Measurements from ENCODE around the gene TH. TPM values are rescaled to one million over a fixed set of nuclear protein-coding genes. Genes with fewer than 3 reads are reported as not detected.
A peak's percentile ranks its signal among the peaks of the same experiment; 100 is the strongest.

The TH gene
- total RNA-seq, 2 experiments from 2014 or later: not detected

GRCh38 chr11:2151500-2152257, 19.9 kb downstream of the TH start:
- Mint-ChIP-seq H3K27ac (no peak overlapping the region), H3K36me3 (ENCODE audit: low read depth) (no peaks in the 10 kb centered on the region), H3K4me1 (peaks cover 6% of the 10 kb centered on the region), H3K9me3 (no peaks in the 10 kb centered on the region), H3K4me3 (no peak overlapping the region), H3K27me3 (peaks cover 38% of the 10 kb centered on the region)
- CTCF ChIA-PET: interaction anchor here (0.6 to 9.7 kb wide), 34 partner anchors 9 to 509 kb away, joined by 3 to 220 read pairs (median 4); partner anchors contain the start of genes LSP1 and TNNI2
- POLR2A ChIA-PET: interaction anchor here (0.6 to 2.5 kb wide), 2 partner anchors 114 to 394 kb away, joined by 3 to 18 read pairs; no protein-coding TSS in a partner anchor
- peak; percentile 82 for DNase-seq

DNA sequence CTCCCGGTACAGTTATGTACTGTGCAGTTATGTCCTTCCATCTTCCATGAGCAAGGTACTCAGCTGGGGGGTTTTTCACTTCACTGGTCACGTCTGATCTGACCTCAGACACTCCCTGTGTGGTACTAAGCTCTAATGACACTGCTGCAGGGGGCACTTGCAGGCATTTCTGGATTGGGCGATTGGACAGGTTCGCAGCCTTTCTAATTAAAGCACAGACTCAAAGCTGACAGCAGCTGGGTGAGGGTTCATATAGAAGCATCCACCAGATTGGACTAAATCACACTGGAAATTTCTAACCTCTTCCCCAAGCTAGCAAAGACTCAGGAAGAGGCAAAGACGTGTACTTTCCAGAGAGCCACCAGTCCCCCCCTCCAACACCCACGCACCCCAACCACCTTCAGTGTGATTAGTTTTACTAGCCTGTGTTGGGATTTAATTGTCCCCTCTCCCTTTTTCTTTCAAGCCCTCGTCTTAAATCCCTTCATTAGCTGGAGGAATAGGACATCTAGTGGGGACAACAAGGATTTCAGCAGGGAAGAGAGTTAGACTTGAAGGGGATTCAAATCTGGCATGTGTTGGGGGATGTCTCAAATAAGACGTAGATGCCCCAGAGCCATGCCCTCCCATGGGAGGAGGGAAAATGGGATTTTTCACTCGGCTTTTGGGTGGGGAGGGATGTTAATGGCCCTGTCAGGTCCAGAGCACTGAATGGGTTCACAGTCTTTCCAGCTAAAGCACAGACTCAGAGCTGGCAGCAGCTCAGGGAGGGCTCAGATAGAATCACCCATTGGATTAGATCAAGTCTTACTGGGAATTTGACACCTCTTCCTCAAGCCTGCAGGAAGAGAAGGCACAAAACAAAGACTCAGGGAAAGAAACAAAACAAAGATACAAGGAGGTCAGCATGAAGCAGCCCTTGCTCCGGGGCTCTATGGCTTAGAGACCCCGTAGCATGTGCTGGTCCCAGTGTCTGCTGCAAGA, 21.5 kb downstream of the TH start:
- no peaks in the 10 kb centered on the region for H3K36me3 Mint-ChIP-seq (ENCODE audit: low read depth)
- H3K27me3 Mint-ChIP-seq: peaks cover 53% of the 10 kb centered on the region
- no peaks in the 10 kb centered on the region for H3K9me3 Mint-ChIP-seq
- POLR2A ChIA-PET: interaction anchor here (0.7 kb wide), 1 partner anchor 112 kb away, joined by 4 read pairs; no protein-coding TSS in a partner anchor
- no peak for DNase-seq
- H3K27ac Mint-ChIP-seq: no peak overlapping the region
- CTCF ChIA-PET: interaction anchor here (0.8 to 9.7 kb wide), 15 partner anchors 37 to 498 kb away, joined by 3 to 220 read pairs (median 6); partner anchors contain the start of genes LSP1 and TNNI2
- no peak overlapping the region for H3K4me3 Mint-ChIP-seq
- peaks cover 6% of the 10 kb centered on the region for H3K4me1 Mint-ChIP-seq

DNA sequence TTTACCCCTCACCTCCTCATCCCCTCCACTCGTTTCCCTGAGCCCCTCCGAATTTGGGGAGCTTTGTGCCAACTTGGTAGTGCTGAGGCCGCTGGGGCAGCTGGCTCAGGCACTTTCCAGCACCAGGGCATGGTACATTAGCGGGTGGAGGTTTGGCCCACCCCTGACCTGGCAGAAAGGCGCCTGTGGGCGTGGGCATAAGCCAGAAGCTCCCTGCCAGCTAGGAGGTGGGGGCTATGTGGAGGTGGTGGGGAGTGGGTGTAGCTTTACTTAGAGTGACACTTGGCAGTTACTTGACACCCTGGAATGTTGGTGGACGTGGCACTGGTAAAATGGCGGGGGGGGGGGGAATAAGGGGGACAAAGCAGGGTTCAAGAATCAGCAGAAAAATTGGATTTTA, 22.2 kb downstream of the TH start:
- H3K27me3 Mint-ChIP-seq: peaks cover 60% of the 10 kb centered on the region
- no peak for DNase-seq
- CTCF ChIA-PET: interaction anchor here (1.0 to 9.7 kb wide), 8 partner anchors 36 to 299 kb away, joined by 3 to 220 read pairs (median 7); no protein-coding TSS in a partner anchor

GRCh38 chr11:2148595-2148994, 23.0 kb downstream of the TH start:
- Mint-ChIP-seq H3K27ac (no peak overlapping the region), H3K36me3 (ENCODE audit: low read depth) (no peaks in the 10 kb centered on the region), H3K9me3 (no peaks in the 10 kb centered on the region), H3K4me1 (peaks cover 7% of the 10 kb centered on the region), H3K4me3 (no peak overlapping the region), H3K27me3 (peaks cover 64% of the 10 kb centered on the region)
- ChIA-PET POLR2A (no interaction called here), CTCF (interaction anchor here (9.7 kb wide), 1 partner anchor 111 kb away, joined by 220 read pairs; no protein-coding TSS in a partner anchor)
- no peak for DNase-seq

More for the DNA sequence above, 22.2 kb downstream of the TH start:
- Mint-ChIP-seq H3K9me3 (no peaks in the 10 kb centered on the region), H3K36me3 (ENCODE audit: low read depth) (no peaks in the 10 kb centered on the region), H3K27ac (no peak overlapping the region), H3K4me3 (no peak overlapping the region), H3K4me1 (peaks cover 6% of the 10 kb centered on the region)
- POLR2A ChIA-PET: interaction anchor here (0.6 to 0.7 kb wide), 2 partner anchors 10 to 112 kb away, joined by 3 to 4 read pairs; no protein-coding TSS in a partner anchor

DNA sequence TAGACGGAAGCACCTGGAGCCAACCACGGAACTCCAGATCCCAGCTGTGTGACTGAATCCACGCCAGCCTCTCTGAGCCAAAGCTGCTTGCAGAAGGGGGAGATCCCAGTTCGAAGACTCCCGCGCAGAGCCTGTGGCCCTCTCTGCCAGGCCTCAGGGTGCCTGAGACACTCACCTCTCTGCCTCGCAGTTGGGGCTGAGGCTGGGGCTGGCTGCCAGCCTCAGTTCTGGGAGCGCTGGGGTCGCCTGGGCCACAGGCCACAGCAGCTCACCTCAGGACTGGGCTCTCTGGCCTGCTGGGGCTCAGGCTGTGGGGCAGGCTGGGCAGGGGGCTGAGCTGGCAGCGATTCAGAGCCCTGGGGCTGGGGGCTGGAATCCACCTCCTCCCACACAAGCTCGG, 24.2 kb downstream of the TH start:
- peaks cover 76% of the 10 kb centered on the region for H3K27me3 Mint-ChIP-seq
- H3K4me3 Mint-ChIP-seq: no peak overlapping the region
- CTCF ChIA-PET: interaction anchor here (1.5 to 9.7 kb wide), 3 partner anchors 12 to 111 kb away, joined by 3 to 220 read pairs (median 4); no protein-coding TSS in a partner anchor

GRCh38 chr11:2146051-2146450, 25.6 kb downstream of the TH start:
- DNase-seq: no peak
- Mint-ChIP-seq H3K36me3 (ENCODE audit: low read depth) (no peaks in the 10 kb centered on the region), H3K4me3 (no peak overlapping the region), H3K27me3 (peaks cover 84% of the 10 kb centered on the region), H3K27ac (no peak overlapping the region), H3K9me3 (no peaks in the 10 kb centered on the region), H3K4me1 (peaks cover 15% of the 10 kb centered on the region)
- ChIA-PET CTCF (interaction anchor here (1.5 to 1.7 kb wide), 2 partner anchors 14 to 110 kb away, joined by 3 to 4 read pairs; no protein-coding TSS in a partner anchor), POLR2A (no interaction called here)

More for the DNA sequence above, 24.2 kb downstream of the TH start:
- DNase-seq: no peak
- no peaks in the 10 kb centered on the region for H3K9me3 Mint-ChIP-seq
- H3K27ac Mint-ChIP-seq: no peak overlapping the region
- POLR2A ChIA-PET: no interaction called here
- peaks cover 16% of the 10 kb centered on the region for H3K4me1 Mint-ChIP-seq
- no peaks in the 10 kb centered on the region for H3K36me3 Mint-ChIP-seq (ENCODE audit: low read depth)

GRCh38 chr11:2144544-2145248, 26.9 kb downstream of the TH start:
- CTCF ChIA-PET: no interaction called here
- no peak for DNase-seq
- Mint-ChIP-seq H3K27ac (no peak overlapping the region), H3K4me3 (no peak overlapping the region), H3K4me1 (peaks cover 15% of the 10 kb centered on the region), H3K9me3 (no peaks in the 10 kb centered on the region), H3K36me3 (ENCODE audit: low read depth) (no peaks in the 10 kb centered on the region), H3K27me3 (peaks cover 78% of the 10 kb centered on the region)
- POLR2A ChIA-PET: no interaction called here

DNA sequence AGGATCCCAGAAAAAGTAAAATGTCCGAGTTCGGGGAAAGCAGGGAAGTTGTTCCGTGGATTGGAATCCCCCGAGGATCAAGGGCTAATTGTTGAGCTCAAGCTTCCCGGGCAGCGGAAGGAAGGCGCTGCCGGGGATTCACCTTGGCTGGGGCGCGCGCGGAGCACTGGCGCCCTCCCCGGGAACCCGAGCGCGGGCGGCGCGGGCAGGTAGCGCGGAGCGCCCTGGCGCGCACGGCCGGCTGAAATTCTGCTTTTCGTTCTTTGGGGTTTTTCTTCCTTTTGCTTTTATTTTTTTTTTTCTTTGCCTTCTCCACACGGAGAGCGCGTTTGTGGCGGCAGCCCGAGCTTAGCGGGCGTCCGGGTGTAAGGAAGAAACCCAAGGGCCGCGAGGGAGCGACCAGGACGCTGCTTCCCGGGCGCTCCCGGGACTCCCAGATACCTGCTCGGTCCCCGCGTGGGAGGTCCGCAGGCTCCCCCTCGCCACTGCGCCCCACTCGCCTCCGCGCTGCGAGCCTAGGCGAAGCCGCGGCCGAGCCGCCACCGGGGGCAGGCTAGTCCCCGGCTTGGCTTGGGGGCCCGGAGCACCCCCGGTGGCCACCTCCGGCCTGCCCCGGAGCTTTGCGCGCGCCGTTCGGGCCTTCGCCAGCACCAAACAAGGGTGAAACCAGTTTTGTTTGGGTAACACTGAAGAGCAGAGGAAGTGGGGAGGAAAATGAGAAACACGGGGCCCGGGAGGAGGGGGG, 27.6 kb downstream of the TH start:
- Mint-ChIP-seq H3K4me1 (peaks cover 15% of the 10 kb centered on the region), H3K27me3 (peaks cover 72% of the 10 kb centered on the region), H3K4me3 (no peak overlapping the region), H3K36me3 (ENCODE audit: low read depth) (no peaks in the 10 kb centered on the region), H3K9me3 (no peaks in the 10 kb centered on the region), H3K27ac (no peak overlapping the region)
- POLR2A ChIA-PET: no interaction called here
- CTCF ChIA-PET: interaction anchor here (1.3 kb wide), 1 partner anchor 8 kb away, joined by 4 read pairs; no protein-coding TSS in a partner anchor
- no peak for DNase-seq

- peaks cover 67% of the 10 kb centered on the region for H3K27me3 Mint-ChIP-seq
- H3K4me3 Mint-ChIP-seq: no peak overlapping the region
- ChIA-PET POLR2A (no interaction called here), CTCF (interaction anchor here (1.3 kb wide), 1 partner anchor 9 kb away, joined by 4 read pairs; no protein-coding TSS in a partner anchor)
- H3K27ac Mint-ChIP-seq: no peak overlapping the region
- H3K4me1 Mint-ChIP-seq: peaks cover 15% of the 10 kb centered on the region
- DNase-seq: no peak
- H3K36me3 Mint-ChIP-seq (ENCODE audit: low read depth): no peaks in the 10 kb centered on the region
- no peaks in the 10 kb centered on the region for H3K9me3 Mint-ChIP-seq
Observed at GRCh38 chr11:2143477-2143798, 28.2 kb downstream of the TH start.

DNA sequence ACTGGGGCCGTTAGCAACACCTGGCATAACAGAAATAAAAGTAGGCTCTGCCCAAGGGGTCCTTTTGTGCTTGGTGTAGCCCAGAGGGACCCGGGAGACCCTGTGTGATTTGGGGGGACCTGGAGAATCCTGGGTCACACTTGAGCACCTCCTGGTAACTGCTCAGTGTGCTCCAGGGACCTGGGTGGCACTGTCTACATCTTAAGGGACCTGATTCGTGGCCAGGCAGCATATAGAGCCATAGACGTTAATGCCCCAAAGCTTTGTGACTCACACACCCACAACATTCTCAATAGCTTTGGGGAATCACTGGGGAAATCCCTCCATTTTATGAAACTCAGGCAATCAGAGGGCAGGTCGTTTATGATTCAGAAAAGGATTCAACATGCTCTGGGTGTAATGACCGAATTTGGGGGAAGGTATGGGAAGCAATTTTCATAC, 28.8 kb downstream of the TH start:
- H3K4me1 Mint-ChIP-seq: peaks cover 17% of the 10 kb centered on the region
- H3K36me3 Mint-ChIP-seq (ENCODE audit: low read depth): no peaks in the 10 kb centered on the region
- H3K27ac Mint-ChIP-seq: no peak overlapping the region
- ChIA-PET CTCF (interaction anchor here (1.0 to 1.3 kb wide), 2 partner anchors 8 to 9 kb away, joined by 3 to 4 read pairs; no protein-coding TSS in a partner anchor), POLR2A (no interaction called here)
- no peaks in the 10 kb centered on the region for H3K9me3 Mint-ChIP-seq
- no peak overlapping the region for H3K4me3 Mint-ChIP-seq
- DNase-seq: peak; percentile 24
- H3K27me3 Mint-ChIP-seq: peaks cover 63% of the 10 kb centered on the region

- peaks cover 17% of the 10 kb centered on the region for H3K4me1 Mint-ChIP-seq
- H3K27ac Mint-ChIP-seq: no peak overlapping the region
- no peak overlapping the region for H3K4me3 Mint-ChIP-seq
- peaks cover 67% of the 10 kb centered on the region for H3K27me3 Mint-ChIP-seq
- DNase-seq: no peak
- POLR2A ChIA-PET: no interaction called here
- CTCF ChIA-PET: interaction anchor here (1.0 to 1.3 kb wide), 3 partner anchors 9 to 10 kb away, joined by 3 to 5 read pairs (median 4); no protein-coding TSS in a partner anchor
- no peaks in the 10 kb centered on the region for H3K9me3 Mint-ChIP-seq
- no peaks in the 10 kb centered on the region for H3K36me3 Mint-ChIP-seq (ENCODE audit: low read depth)
Observed at GRCh38 chr11:2142300-2142759, 29.3 kb downstream of the TH start.
